BJ (cell line): ENCODE data around the gene FRMD5. TPM values are rescaled to one million over a fixed set of nuclear protein-coding genes. Genes with fewer than 3 reads are reported as not detected.

Source experiments
- CTCF ChIA-PET: fragments of 350-600 bp; formaldehyde crosslinking; extraction: SDS; loops from one replicate; lab custom pipeline; 2021; ENCODE audit warnings: antibody characterized with exemption, inconsistent platforms; lab: Yijun Ruan, JAX
- POLR2A ChIA-PET: fragments of 300-600 bp; sonication (Branson Sonifier 250); formaldehyde crosslinking; extraction: SDS; loops from one replicate; lab custom pipeline; 2021; ENCODE audit warnings: antibody characterized with exemption; lab: Charles Lee
- DNase-seq: peaks from one replicate; pipeline ENCODE4 v3.0.0-alpha.2; 2011; ENCODE audit warnings: low read depth
- H3K27me3 ChIP-seq: 2 replicates; pipeline ENCODE4 v1.6.0; 2011; ENCODE audit warnings: low read length; ENCODE audit not compliant: control insufficient read depth, insufficient read depth
- H3K36me3 ChIP-seq: 2 replicates; pipeline ENCODE4 v1.5.1; 2011; ENCODE audit warnings: low read length; ENCODE audit not compliant: control insufficient read depth, insufficient read depth
- H3K4me3 ChIP-seq: 2 replicates; pipeline ENCODE4 v1.5.1; 2011; ENCODE audit warnings: low read depth, mild to moderate bottlenecking, control low read depth, low read length
- CTCF ChIP-seq: IDR thresholded peaks from 2 replicates; pipeline ENCODE4 v1.5.1; 2011; ENCODE audit warnings: low read depth, mild to moderate bottlenecking, control low read depth, inconsistent platforms, low read length, moderate library complexity; ENCODE audit not compliant: insufficient read depth
- polyA plus RNA-seq: library from polyadenylated mRNA; depleted of rRNA; stranded (reverse); fragments of >200 nt; gene quantifications from 2 replicates; pipeline ENCODE4 v1.2.3, GENCODE V29; 2011

FRMD5 gene
- polyA plus RNA-seq, 1 experiment: 0.96 TPM

- Histone ChIP-seq H3K36me3 (no peaks in the 10 kb centered on the region), H3K4me3 (no peak overlapping the region), H3K27me3 (no peaks in the 10 kb centered on the region)
- CTCF ChIA-PET: no interaction called here
- no peak for DNase-seq
- POLR2A ChIA-PET: no interaction called here
- TF ChIP-seq CTCF: no peak
Observed at GRCh38 chr15:43957724-43958123, 237.3 kb downstream of the FRMD5 start.

- Histone ChIP-seq H3K27me3 (no peaks in the 10 kb centered on the region), H3K36me3 (no peaks in the 10 kb centered on the region), H3K4me3 (no peak overlapping the region)
- POLR2A ChIA-PET: no interaction called here
- DNase-seq: no peak
- CTCF ChIA-PET: no interaction called here
- no peak for TF ChIP-seq CTCF
Observed at GRCh38 chr15:43955140-43955539, 239.9 kb downstream of the FRMD5 start.

DNA sequence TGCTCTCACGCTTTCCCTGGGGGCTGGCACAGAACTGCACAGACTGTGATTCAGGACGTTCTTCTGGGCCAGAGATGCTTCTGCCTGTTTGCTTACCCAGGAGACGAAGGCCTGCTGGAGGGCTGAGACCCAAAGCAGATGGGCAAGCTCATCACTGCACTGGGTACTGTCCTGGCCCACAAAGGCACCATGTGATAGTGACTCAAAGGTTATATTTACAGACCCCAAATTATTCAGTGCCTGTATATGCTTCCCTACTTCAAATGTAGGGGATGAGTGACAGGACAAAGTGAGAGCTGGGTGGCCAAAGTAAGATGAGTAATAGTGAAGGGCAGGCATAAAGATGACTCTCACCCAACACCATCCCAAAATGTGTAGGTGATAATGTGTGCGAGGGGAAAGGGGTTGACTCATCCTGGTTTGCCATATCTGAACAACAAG is 240.9 kb downstream of the FRMD5 start:
- ChIA-PET CTCF (interaction anchor here (0.8 kb wide), 1 partner anchor 112 kb away, joined by 3 read pairs; no protein-coding TSS in a partner anchor), POLR2A (no interaction called here)
- H3K27me3 ChIP-seq: no peaks in the 10 kb centered on the region

DNA sequence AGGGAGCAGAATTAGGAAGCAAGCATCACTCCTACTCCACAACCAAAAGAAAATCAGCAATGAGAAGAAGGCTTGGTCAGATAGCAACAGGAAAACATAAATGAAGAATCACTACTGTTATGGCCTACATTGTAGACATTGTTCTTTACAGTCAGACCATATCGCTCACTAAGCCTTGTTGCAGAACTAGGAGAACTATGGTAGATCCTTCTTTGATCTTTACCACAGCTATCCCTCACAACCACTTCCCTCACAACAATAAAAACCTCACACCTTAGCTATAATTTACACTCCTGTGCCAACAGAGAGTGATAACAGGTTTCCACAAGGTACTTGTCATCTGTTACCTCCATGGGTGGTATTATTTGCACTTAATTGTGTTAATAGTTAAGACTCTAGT is 241.7 kb downstream of the FRMD5 start:
- TF ChIP-seq CTCF: no peak
- CTCF ChIA-PET: no interaction called here
- Histone ChIP-seq H3K36me3 (no peaks in the 10 kb centered on the region), H3K4me3 (no peak overlapping the region), H3K27me3 (no peaks in the 10 kb centered on the region)
- DNase-seq: no peak
- POLR2A ChIA-PET: no interaction called here

More for the DNA sequence above, 240.9 kb downstream of the FRMD5 start:
- no peak for DNase-seq
- Histone ChIP-seq H3K4me3 (no peak overlapping the region), H3K36me3 (no peaks in the 10 kb centered on the region)
- no peak for TF ChIP-seq CTCF

- ChIA-PET CTCF (interaction anchor here (0.6 to 1.5 kb wide), 3 partner anchors 9 to 464 kb away, joined by 3 to 4 read pairs (median 3); no protein-coding TSS in a partner anchor), POLR2A (no interaction called here)
- TF ChIP-seq CTCF: no peak
- H3K36me3 ChIP-seq: no peaks in the 10 kb centered on the region
- DNase-seq: no peak
- no peak overlapping the region for H3K4me3 ChIP-seq
- H3K27me3 ChIP-seq: no peaks in the 10 kb centered on the region
Observed at GRCh38 chr15:43950531-43950930, 244.5 kb downstream of the FRMD5 start.
